ENCODE measurements around the gene PTMS. TPM values are rescaled to one million over a fixed set of nuclear protein-coding genes. Genes with fewer than 3 reads are reported as not detected.

The PTMS gene
- total RNA-seq, 1 experiment from 2014 or later = 370 TPM

GRCh38 chr12:6725350-6725749, 40.8 kb upstream of the PTMS start (continued):
- TF ChIP-seq NR3C1 (CRISPR knock-in tag; conservative IDR thresholded peaks at IDR 0.05; ENCODE audit: low read depth) (no peak), MYBL2 (CRISPR knock-in tag; IDR thresholded peaks at IDR 0.05) (no peak), NFYB (CRISPR knock-in tag; conservative IDR thresholded peaks at IDR 0.05; ENCODE audit: low read depth) (no peak), ZNF671 (CRISPR knock-in tag; IDR thresholded peaks at IDR 0.05) (no peak), EMX1 (CRISPR knock-in tag; IDR thresholded peaks at IDR 0.05) (no peak), SOX15 (CRISPR knock-in tag; IDR thresholded peaks at IDR 0.05) (no peak), ZNF232 (CRISPR knock-in tag; IDR thresholded peaks at IDR 0.05) (no peak), PREB (CRISPR knock-in tag; IDR thresholded peaks at IDR 0.05; ENCODE audit: borderline replicate concordance) (no peak), ERG (CRISPR knock-in tag; IDR thresholded peaks at IDR 0.05) (no peak)

- Mint-ChIP-seq H3K27me3 (ENCODE audit: low read depth) (no peaks in the 10 kb centered on the region), H3K36me3 (peaks cover 35% of the 10 kb centered on the region), H3K4me1 (peaks cover 6% of the 10 kb centered on the region), H3K9me3 (no peaks in the 10 kb centered on the region), H3K27ac (no peak overlapping the region), H3K4me3 (no peak overlapping the region)
- DNase-seq (ENCODE audit: low spot score) = no peak
- no peak for ATAC-seq
- ChIA-PET CTCF (no interaction called here), POLR2A (no interaction called here)
- TF ChIP-seq SMAD3 (CRISPR knock-in tag; IDR thresholded peaks at IDR 0.05; ENCODE audit: borderline replicate concordance) = no peak
- TF ChIP-seq FOXJ3 (CRISPR knock-in tag; IDR thresholded peaks at IDR 0.05; ENCODE audit: borderline replicate concordance) = no peak
- TF ChIP-seq ETV6 (CRISPR knock-in tag; IDR thresholded peaks at IDR 0.05) = no peak
- TF ChIP-seq USF1 (CRISPR knock-in tag; IDR thresholded peaks at IDR 0.05) = no peak
- no peak for TF ChIP-seq ARID4B (CRISPR knock-in tag; IDR thresholded peaks at IDR 0.05; ENCODE audit: borderline replicate concordance)
- TF ChIP-seq ESRRA (CRISPR knock-in tag; IDR thresholded peaks at IDR 0.05; ENCODE audit: borderline replicate concordance) = no peak
- TF ChIP-seq E2F1 (CRISPR knock-in tag; IDR thresholded peaks at IDR 0.05) = no peak
- no peak for TF ChIP-seq ZNF121 (CRISPR knock-in tag; IDR thresholded peaks at IDR 0.05)
- no peak for TF ChIP-seq ATF6 (CRISPR knock-in tag; IDR thresholded peaks at IDR 0.05)
- no peak for TF ChIP-seq NFATC4 (CRISPR knock-in tag; IDR thresholded peaks at IDR 0.05)
- no peak for TF ChIP-seq E2F4 (CRISPR knock-in tag; IDR thresholded peaks at IDR 0.05; ENCODE audit: borderline replicate concordance, low read depth)
- no peak for TF ChIP-seq ZSCAN18 (CRISPR knock-in tag; IDR thresholded peaks at IDR 0.05)
- TF ChIP-seq ELF4 (CRISPR knock-in tag; IDR thresholded peaks at IDR 0.05; ENCODE audit: low read depth) = no peak
- TF ChIP-seq TP53 (CRISPR knock-in tag; IDR thresholded peaks at IDR 0.05) = no peak
Observed at GRCh38 chr12:6729186-6729585, 37.0 kb upstream of the PTMS start.

Data from WTC11 (cell line).